A673 (cell line): ENCODE results near the gene CA5A. TPM values are rescaled to one million over a fixed set of nuclear protein-coding genes. Genes with fewer than 3 reads are reported as not detected.
"Not testable (repeated sequence)": the region's sequence is repeated elsewhere in the genome, so short reads cannot be mapped to it uniquely, and the experiment has no call there.

Experiments
- BruUV-seq: library from RNA; stranded (reverse); fragments of 400-500 nt; replicated peaks from 2 replicates; lab custom pipeline; 2021; lab: Mats Ljungman, UMichigan
- CTCF ChIA-PET: fragments of 300-600 bp; sonication (Branson Sonifier 250); formaldehyde crosslinking; loops from one replicate; lab custom pipeline; 2022; ENCODE audit warnings: antibody characterized with exemption; lab: Charles Lee
- POLR2A ChIA-PET: fragments of 300-600 bp; sonication (Branson Sonifier 250); formaldehyde crosslinking; loops from one replicate; lab custom pipeline; 2022; ENCODE audit warnings: antibody characterized with exemption; ENCODE audit not compliant: low non-redundant PET; lab: Charles Lee
- DNase-seq: peaks from one replicate; pipeline ENCODE4 v3.0.0-alpha.2; 2015; ENCODE audit warnings: low spot score
- H3K27ac ChIP-seq: fragments of 200-600 bp; sonication (generic); 2 replicates; pipeline ENCODE4 v1.5.1; 2016; ENCODE audit warnings: mixed run types, low read depth, mild to moderate bottlenecking, mixed read lengths, antibody characterized with exemption, low read length; ENCODE audit not compliant: poor library complexity, severe bottlenecking
- H3K27me3 ChIP-seq: fragments of 200-600 bp; sonication (generic); replicated peaks from 2 replicates; pipeline ENCODE4 v1.6.1; 2017; ENCODE audit warnings: mixed run types, low read depth, mild to moderate bottlenecking, mixed read lengths, antibody characterized with exemption, low read length; ENCODE audit not compliant: insufficient read depth, poor library complexity
- H3K36me3 ChIP-seq: fragments of 200-600 bp; sonication (generic); 2 replicates; pipeline ENCODE4 v1.6.1; 2016; ENCODE audit warnings: mixed run types, mild to moderate bottlenecking, mixed read lengths, antibody characterized with exemption, low read length; ENCODE audit not compliant: insufficient read depth, poor library complexity, severe bottlenecking
- H3K4me1 ChIP-seq: fragments of 200-600 bp; sonication (generic); 2 replicates; pipeline ENCODE4 v1.6.1; 2017; ENCODE audit warnings: mixed run types, mild to moderate bottlenecking, mixed read lengths, antibody characterized with exemption, low read length; ENCODE audit not compliant: insufficient read depth, poor library complexity, severe bottlenecking
- H3K4me3 ChIP-seq: fragments of 200-600 bp; sonication (generic); 2 replicates; pipeline ENCODE4 v1.5.1; 2016; ENCODE audit warnings: low read depth, mixed run types, mild to moderate bottlenecking, mixed read lengths, low read length; ENCODE audit not compliant: poor library complexity, severe bottlenecking
- H3K9me3 ChIP-seq: fragments of 200-600 bp; sonication (generic); 2 replicates; pipeline ENCODE4 v1.6.1; 2016; ENCODE audit warnings: mixed run types, low read depth, mild to moderate bottlenecking, mixed read lengths, antibody characterized with exemption, low read length; ENCODE audit not compliant: poor library complexity, severe bottlenecking
- EZH2 ChIP-seq: fragments of 200-600 bp; sonication (generic); IDR thresholded peaks from 2 replicates; pipeline ENCODE4 v1.6.1; 2017; ENCODE audit warnings: borderline replicate concordance, low read depth, mild to moderate bottlenecking, mixed read lengths, antibody characterized with exemption, low read length; ENCODE audit not compliant: poor library complexity, severe bottlenecking
- intact Hi-C: fragments of 100-400 bp; cut with micrococcal nuclease; formaldehyde crosslinking; loops from one replicate; pipeline ENCODE4 v1.10.0; 2022; ENCODE audit not compliant: unreplicated experiment
- total RNA-seq: library from RNA; stranded (reverse); gene quantifications from 2 replicates; pipeline ENCODE4 v1.2.3, GENCODE V29; 2021
- TF ChIP-seq, protein P1 (sequence below): fragments of 300-800, 200-600 bp; sonication (generic); conservative IDR thresholded peaks from 2 replicates; pipeline ENCODE4 v1.5.1; 2017; ENCODE audit warnings: low read depth, mild to moderate bottlenecking, antibody characterized with exemption, low read length, moderate library complexity, mixed read lengths

The CA5A gene
- total RNA-seq, 1 experiment from 2014 or later = not detected

DNA sequence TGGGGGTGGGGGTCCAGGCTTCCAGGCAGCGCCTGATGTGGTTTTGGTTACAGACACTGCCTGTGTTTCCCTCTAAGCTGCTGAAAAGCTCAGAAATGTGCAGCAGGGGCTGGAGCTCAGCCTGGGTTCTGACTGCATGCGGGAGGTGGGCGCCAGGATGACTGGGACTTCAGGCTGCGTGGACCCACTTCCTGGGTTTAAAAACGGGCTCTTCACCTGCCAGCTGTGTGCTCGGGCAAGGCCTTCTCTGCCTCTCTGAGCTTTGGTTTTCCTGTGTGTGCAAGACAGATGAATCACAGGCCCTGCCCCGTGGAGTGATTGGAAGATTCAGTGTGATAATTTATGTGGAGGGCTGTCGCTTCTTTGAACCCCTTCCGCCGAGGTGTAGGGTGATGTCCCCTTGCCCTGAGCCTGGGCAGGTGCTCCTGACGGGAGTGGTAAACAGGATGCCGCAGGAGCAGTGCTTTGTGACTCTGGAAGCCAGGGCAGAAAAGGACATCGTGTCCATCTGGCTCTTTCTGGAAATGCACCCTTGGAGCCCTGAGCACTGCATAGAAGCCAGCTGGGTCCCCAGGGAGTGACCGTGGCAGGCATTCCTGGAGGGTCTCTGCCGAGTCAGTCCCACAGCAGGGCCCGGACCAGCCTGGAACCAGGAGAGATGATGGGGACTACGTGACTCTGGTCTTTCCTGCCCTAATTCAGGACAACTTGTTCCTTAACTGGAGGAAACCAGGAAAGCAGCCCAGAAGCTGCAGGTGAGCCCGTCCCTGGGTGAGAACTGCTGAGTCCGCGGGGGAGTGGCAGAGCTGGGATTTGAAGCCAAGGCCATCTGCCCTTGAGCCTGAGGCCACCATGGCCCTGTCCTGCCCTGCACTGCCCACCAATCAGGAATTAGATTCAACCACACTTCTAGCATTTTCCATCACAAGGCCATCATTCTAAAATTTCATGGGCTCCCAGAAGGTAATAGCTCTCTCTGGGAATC, 38.5 kb downstream of the CA5A start:
- H3K4me1 ChIP-seq = no peaks in the 10 kb centered on the region
- no peaks in the 10 kb centered on the region for H3K9me3 ChIP-seq
- CTCF ChIA-PET = no interaction called here
- POLR2A ChIA-PET = no interaction called here
- H3K27ac ChIP-seq = no peak overlapping the region
- no peak for TF ChIP-seq EZH2
- TF ChIP-seq, protein P1, sequence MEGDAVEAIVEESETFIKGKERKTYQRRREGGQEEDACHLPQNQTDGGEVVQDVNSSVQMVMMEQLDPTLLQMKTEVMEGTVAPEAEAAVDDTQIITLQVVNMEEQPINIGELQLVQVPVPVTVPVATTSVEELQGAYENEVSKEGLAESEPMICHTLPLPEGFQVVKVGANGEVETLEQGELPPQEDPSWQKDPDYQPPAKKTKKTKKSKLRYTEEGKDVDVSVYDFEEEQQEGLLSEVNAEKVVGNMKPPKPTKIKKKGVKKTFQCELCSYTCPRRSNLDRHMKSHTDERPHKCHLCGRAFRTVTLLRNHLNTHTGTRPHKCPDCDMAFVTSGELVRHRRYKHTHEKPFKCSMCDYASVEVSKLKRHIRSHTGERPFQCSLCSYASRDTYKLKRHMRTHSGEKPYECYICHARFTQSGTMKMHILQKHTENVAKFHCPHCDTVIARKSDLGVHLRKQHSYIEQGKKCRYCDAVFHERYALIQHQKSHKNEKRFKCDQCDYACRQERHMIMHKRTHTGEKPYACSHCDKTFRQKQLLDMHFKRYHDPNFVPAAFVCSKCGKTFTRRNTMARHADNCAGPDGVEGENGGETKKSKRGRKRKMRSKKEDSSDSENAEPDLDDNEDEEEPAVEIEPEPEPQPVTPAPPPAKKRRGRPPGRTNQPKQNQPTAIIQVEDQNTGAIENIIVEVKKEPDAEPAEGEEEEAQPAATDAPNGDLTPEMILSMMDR = no peak
- no TSS peak for BruUV-seq
- H3K27me3 ChIP-seq = no peaks in the 10 kb centered on the region
- intact Hi-C loops = no loop called here
- H3K36me3 ChIP-seq = no peaks in the 10 kb centered on the region
- no peak for DNase-seq
- no peak overlapping the region for H3K4me3 ChIP-seq

DNA sequence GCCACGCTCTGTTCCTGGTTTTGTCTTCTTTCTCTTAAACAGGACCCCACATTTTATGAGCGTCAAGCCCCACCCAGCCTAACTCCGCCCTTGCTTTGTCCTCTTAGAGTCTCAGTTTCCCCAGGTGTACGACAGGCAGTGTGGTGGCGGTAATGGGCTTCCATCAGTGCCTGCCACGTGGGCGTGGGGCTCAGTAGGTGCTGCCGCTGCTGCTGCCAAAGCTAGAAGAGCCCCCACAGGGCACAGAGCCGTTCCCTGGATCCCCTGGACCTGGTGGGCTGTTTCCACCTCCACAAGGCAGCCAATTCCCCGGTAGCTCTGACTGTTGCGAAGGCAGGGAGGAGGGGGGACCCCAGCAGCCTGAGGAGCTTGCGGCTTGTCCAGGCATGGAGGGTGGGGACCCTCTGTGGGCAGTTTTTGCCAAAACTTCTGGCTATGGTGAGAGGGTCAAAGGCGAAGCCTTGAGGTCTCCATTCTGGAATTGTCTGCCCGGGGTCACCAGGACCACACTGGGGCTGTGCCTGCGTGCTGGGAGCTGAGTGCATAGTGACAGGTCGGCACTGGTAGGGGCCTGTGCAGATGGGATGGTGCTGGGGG, 39.3 kb downstream of the CA5A start:
- BruUV-seq, H3K4me3 ChIP-seq, H3K4me1 ChIP-seq, H3K36me3 ChIP-seq, CTCF ChIA-PET, intact Hi-C loops, H3K27ac ChIP-seq, POLR2A ChIA-PET, H3K9me3 ChIP-seq, H3K27me3 ChIP-seq, DNase-seq: not testable (repeated sequence)

DNA sequence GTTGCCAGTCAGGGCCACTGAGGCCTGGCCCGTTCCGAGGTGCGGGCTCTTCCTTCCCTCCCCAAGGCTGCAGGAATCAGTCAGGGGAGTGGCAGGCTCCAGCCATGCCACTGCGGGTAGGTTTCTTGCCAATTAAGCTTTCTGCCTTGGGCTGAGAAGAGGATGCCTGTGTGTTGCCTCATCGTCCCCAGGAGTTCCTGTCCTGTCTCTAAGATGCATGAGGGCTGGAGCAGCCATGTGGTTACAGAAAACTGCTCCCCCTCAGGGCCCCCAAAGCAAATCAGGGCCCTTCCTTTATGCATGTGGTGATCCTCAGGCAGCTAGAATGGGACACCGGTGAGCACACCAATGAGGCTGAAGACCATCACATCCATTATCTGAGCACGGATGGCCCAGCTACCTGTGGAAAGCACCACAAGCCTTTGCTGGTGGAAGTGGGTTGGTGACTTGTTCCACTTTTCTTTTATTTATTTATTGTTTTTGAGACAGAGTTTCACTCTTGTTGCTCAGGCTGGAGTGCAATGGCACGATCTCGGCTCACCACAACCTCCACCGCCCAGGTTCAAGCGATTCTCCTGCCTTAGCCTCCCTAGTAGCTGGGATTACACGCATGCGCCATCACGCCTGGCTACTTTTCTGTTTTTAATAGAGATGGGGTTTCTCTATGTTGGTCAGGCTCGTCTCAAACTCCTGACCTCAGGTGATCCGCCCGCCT, 40.0 kb downstream of the CA5A start:
- H3K27me3 ChIP-seq, BruUV-seq, H3K9me3 ChIP-seq, H3K36me3 ChIP-seq, CTCF ChIA-PET, H3K27ac ChIP-seq, intact Hi-C loops, POLR2A ChIA-PET, H3K4me1 ChIP-seq, DNase-seq, H3K4me3 ChIP-seq: not testable (repeated sequence)

DNA sequence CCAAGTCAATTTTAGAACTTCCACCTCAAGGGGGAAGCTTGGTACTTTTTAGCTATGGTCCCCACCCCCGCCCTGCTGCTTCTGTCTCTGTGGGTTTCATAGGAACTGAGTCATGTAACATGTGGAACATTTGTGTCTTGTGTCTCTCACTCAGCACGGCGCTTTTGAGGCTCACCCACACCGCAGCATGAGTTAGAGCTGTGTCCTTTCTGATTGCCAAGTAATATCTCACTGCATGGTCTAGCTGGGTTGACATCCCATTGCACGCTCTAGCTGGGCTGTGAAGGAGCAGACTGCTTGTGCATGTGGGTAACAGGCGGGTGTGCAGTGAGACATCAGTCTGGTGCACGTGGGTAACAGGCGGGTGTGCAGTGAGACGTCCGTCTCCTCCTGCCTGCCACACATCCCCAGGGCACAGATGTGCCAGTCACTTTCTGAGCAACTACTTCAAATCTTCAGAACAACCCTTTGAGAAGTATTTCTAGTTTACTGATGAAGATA, 40.6 kb downstream of the CA5A start:
- Histone ChIP-seq H3K4me3 (no peak overlapping the region), H3K27me3 (no peaks in the 10 kb centered on the region), H3K27ac (no peak overlapping the region), H3K36me3 (no peaks in the 10 kb centered on the region), H3K4me1 (no peaks in the 10 kb centered on the region), H3K9me3 (no peaks in the 10 kb centered on the region)
- BruUV-seq = no TSS peak
- DNase-seq = no peak
- POLR2A ChIA-PET = no interaction called here
- intact Hi-C loops = no loop called here
- CTCF ChIA-PET = no interaction called here
- TF ChIP-seq, protein P1 = no peak
- TF ChIP-seq EZH2 = no peak

DNA sequence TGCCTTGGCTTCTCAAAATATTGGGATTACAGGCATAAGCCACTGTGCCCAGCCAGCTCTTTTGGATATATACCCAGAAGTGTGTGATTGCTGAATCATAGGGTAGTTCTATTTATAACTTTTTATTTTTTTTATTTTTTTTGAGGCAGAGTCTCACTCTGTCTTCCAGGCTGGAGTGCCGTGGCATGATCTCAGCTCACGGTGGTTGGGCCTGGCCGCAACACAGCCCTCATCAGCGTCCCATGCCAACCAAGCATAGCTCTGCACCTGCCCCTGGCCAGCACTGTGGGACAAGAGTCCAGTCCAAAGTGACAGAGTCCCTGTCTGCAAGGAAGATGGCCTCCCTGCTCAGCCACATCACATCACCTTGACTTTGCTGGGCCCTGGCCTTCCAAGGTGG, 42.3 kb downstream of the CA5A start:
- H3K4me3 ChIP-seq, BruUV-seq, H3K4me1 ChIP-seq, intact Hi-C loops, DNase-seq, H3K27me3 ChIP-seq, H3K36me3 ChIP-seq, H3K9me3 ChIP-seq, POLR2A ChIA-PET, H3K27ac ChIP-seq: not testable (repeated sequence)
- CTCF ChIA-PET = interaction anchor here (0.5 kb wide), 1 partner anchor 10 kb away, joined by 3 read pairs; no protein-coding TSS in a partner anchor
